Measurements from ENCODE around the gene ZC3H12D.

ZC3H12D gene

DNA sequence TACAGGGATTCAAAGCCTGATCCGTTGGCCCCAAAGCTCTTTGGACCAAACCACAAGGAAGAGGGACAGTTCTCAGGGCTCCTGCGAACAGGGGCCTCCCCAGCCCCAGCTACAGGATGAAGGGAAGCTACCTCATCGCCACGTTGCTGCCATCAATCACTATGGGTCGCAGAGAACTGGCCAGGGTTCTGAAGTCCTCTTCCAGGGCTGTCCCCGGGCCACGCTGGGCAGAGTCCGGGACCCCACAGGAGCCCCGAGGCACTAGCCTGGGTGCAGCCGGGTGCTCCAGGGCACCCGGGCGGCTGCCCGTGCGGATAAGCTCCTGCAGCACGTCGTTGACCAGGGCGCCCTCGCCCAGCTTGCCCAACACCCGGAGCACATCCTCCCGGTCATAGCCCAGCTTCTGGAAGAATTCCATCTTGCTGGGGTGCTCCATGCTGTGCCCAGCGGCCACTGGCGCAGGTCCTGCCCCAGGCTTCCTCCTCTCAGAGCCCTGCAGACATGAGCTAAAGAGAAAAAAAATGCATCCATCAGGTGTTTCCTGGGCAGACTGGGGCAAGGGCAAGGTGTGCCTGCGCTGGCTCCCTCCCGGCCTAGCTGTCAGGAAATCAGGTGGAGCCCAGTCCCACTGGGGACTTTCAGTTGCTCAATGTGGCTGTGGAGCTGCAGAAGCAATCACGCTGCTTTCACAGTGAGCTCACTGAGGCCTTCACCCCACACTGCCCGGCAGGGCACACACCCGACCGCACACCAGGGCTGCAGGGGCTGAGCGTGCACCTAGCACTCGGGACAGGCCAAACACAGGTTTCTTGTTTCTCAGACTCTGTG, 10.5 kb downstream of the ZC3H12D start:
- Histone ChIP-seq H3K4me1 (ENCODE audit: insufficient read depth, low read length) (no peaks in the 10 kb centered on the region), H3K79me2 (ENCODE audit: insufficient read depth, low read length) (no peaks in the 10 kb centered on the region), H3K4me2 (ENCODE audit: insufficient read depth, low read length) (no peak overlapping the region), H3K27ac (ENCODE audit: low read length) (no peak overlapping the region), H3K9me3 (ENCODE audit: insufficient read depth, low read length, severe bottlenecking) (no peaks in the 10 kb centered on the region), H2AFZ (ENCODE audit: low read depth, low read length) (no peak overlapping the region), H3K4me3 (ENCODE audit: low read depth in 1 of 2, low read length in 2 of 2) (no peak overlapping the region), H3K36me3 (ENCODE audit: insufficient read depth, low read length) (no peaks in the 10 kb centered on the region), H3K27me3 (ENCODE audit: insufficient read depth, low read length, poor library complexity) (no peaks in the 10 kb centered on the region), H3K9ac (ENCODE audit: low read depth, low read length) (no peak overlapping the region), H4K20me1 (ENCODE audit: insufficient read depth, low read length) (no peaks in the 10 kb centered on the region)
- DNase-seq (no peak), ATAC-seq (ENCODE audit: insufficient read depth, low read depth) (0 out of 3 replicates have a peak, but pooled peaks have one; percentile 37)
- TF ChIP-seq, protein P1, sequence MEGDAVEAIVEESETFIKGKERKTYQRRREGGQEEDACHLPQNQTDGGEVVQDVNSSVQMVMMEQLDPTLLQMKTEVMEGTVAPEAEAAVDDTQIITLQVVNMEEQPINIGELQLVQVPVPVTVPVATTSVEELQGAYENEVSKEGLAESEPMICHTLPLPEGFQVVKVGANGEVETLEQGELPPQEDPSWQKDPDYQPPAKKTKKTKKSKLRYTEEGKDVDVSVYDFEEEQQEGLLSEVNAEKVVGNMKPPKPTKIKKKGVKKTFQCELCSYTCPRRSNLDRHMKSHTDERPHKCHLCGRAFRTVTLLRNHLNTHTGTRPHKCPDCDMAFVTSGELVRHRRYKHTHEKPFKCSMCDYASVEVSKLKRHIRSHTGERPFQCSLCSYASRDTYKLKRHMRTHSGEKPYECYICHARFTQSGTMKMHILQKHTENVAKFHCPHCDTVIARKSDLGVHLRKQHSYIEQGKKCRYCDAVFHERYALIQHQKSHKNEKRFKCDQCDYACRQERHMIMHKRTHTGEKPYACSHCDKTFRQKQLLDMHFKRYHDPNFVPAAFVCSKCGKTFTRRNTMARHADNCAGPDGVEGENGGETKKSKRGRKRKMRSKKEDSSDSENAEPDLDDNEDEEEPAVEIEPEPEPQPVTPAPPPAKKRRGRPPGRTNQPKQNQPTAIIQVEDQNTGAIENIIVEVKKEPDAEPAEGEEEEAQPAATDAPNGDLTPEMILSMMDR (IDR thresholded peaks at IDR 0.05; ENCODE audit: borderline replicate concordance, extremely low read depth, low read length, poor library complexity, severe bottlenecking): no peak
- no peak for TF ChIP-seq EZH2 (IDR thresholded peaks at IDR 0.05; ENCODE audit: borderline replicate concordance, low read depth, low read length, severe bottlenecking)

DNA sequence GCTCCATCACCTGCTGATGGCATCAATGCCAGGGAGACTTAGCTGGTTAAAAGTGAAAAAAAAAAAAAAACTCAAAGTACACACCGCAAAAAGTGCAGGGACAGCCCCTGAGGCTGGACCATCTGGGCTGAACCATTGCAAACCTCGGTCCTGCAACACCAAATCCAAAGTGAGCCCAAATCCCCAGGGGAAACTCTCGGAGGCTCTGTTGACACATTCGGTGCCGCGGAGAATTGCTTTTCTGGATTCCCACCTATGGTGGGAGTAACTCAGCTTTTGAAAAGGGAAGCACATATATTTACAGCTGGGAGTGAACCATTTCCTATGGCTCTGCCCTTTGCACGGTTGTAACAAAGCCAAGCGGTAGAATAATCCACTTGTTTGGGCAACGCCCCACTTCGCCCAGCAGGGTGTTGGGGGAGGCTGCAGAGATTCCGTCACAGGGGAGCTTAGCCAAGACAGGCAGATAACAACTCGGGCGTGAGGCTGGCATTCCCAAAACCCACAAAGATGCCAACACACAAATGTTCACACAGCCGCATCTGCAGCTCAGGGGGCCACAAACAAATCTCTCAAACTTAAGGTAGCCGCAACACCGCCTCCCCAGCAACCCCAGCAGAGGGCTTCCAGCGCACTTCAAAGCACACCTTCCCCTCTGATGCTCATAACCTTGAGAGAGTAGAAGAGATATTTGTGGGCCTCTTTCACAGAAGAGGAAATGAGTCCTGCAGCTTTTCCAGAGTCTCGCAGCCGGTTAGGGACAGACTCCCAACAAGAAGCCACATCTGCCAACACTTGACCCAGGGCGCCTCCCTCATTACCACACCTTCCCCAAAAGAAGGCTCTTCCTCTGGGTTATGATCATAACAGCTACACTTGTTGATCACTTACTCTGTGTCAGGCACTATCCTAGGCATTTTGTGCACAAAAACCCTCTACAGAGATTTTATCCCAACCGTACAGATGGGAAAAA, 11.4 kb downstream of the ZC3H12D start:
- no peaks in the 10 kb centered on the region for H3K79me2 ChIP-seq (ENCODE audit: insufficient read depth, low read length)
- ATAC-seq (ENCODE audit: insufficient read depth, low read depth) (no peak), DNase-seq (no peak)
- no peak overlapping the region for H2AFZ ChIP-seq (ENCODE audit: low read depth, low read length)
- H3K4me3 ChIP-seq (ENCODE audit: low read depth in 1 of 2, low read length in 2 of 2): no peak overlapping the region
- H3K36me3 ChIP-seq (ENCODE audit: insufficient read depth, low read length): no peaks in the 10 kb centered on the region
- TF ChIP-seq, protein P1 (IDR thresholded peaks at IDR 0.05; ENCODE audit: borderline replicate concordance, extremely low read depth, low read length, poor library complexity, severe bottlenecking): no peak
- no peak for TF ChIP-seq EZH2 (IDR thresholded peaks at IDR 0.05; ENCODE audit: borderline replicate concordance, low read depth, low read length, severe bottlenecking)
- no peaks in the 10 kb centered on the region for H3K27me3 ChIP-seq (ENCODE audit: insufficient read depth, low read length, poor library complexity)
- H3K4me2 ChIP-seq (ENCODE audit: insufficient read depth, low read length): no peak overlapping the region
- H3K4me1 ChIP-seq (ENCODE audit: insufficient read depth, low read length): no peaks in the 10 kb centered on the region
- H4K20me1 ChIP-seq (ENCODE audit: insufficient read depth, low read length): no peaks in the 10 kb centered on the region
- no peak overlapping the region for H3K27ac ChIP-seq (ENCODE audit: low read length)
- H3K9me3 ChIP-seq (ENCODE audit: insufficient read depth, low read length, severe bottlenecking): no peaks in the 10 kb centered on the region
- no peak overlapping the region for H3K9ac ChIP-seq (ENCODE audit: low read depth, low read length)

DNA sequence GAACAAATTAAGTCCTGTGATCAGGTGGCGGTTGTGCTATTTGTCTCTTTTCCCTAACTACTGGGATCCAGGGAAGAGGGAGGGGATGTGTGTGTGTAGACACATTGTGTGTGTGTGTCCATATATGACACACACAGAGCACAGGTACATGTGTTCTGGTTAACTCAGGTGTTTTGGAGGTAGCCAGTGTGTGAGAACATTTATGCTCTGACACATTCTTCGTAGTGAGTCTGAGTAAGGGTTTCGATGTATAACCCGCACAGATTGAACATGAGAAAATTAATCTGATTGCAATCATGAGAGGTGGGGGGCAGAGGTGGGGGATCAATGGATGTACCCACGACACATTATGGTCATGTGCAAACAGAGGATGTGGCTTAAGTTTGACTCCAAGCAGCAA, 12.6 kb downstream of the ZC3H12D start:
- Histone ChIP-seq H3K36me3 (ENCODE audit: insufficient read depth, low read length) (no peaks in the 10 kb centered on the region), H3K79me2 (ENCODE audit: insufficient read depth, low read length) (no peaks in the 10 kb centered on the region), H3K27ac (ENCODE audit: low read length) (no peak overlapping the region), H3K4me1 (ENCODE audit: insufficient read depth, low read length) (no peaks in the 10 kb centered on the region), H3K4me3 (ENCODE audit: low read depth in 1 of 2, low read length in 2 of 2) (no peak overlapping the region), H3K9ac (ENCODE audit: low read depth, low read length) (no peak overlapping the region), H3K4me2 (ENCODE audit: insufficient read depth, low read length) (no peak overlapping the region), H3K27me3 (ENCODE audit: insufficient read depth, low read length, poor library complexity) (no peaks in the 10 kb centered on the region), H4K20me1 (ENCODE audit: insufficient read depth, low read length) (no peaks in the 10 kb centered on the region), H2AFZ (ENCODE audit: low read depth, low read length) (no peak overlapping the region), H3K9me3 (ENCODE audit: insufficient read depth, low read length, severe bottlenecking) (no peaks in the 10 kb centered on the region)
- no peak for DNase-seq
- TF ChIP-seq, protein P1 (IDR thresholded peaks at IDR 0.05; ENCODE audit: borderline replicate concordance, extremely low read depth, low read length, poor library complexity, severe bottlenecking): no peak
- TF ChIP-seq EZH2 (IDR thresholded peaks at IDR 0.05; ENCODE audit: borderline replicate concordance, low read depth, low read length, severe bottlenecking): no peak
- ATAC-seq (ENCODE audit: insufficient read depth, low read depth): no peak
